HUES6 (cell line): ENCODE data around the gene MARVELD2.
A peak's percentile ranks its signal among the peaks of the same experiment; 100 is the strongest.
"Not testable (repeated sequence)": the region's sequence is repeated elsewhere in the genome, so short reads cannot be mapped to it uniquely, and the experiment has no call there.

Source experiments
- H3K27ac ChIP-seq: 2 replicates; pipeline ENCODE4 v1.7.0; 2013; ENCODE audit warnings: low read depth, mild to moderate bottlenecking, low read length, inconsistent platforms
- H3K27me3 ChIP-seq: 2 replicates; pipeline ENCODE4 v1.6.1; 2013; ENCODE audit warnings: low read length; ENCODE audit not compliant: control insufficient read depth, insufficient read depth
- H3K36me3 ChIP-seq: 2 replicates; pipeline ENCODE4 v1.6.1; 2013; ENCODE audit warnings: low read length; ENCODE audit not compliant: control insufficient read depth, insufficient read depth
- H3K4me1 ChIP-seq: 2 replicates; pipeline ENCODE4 v1.6.1; 2013; ENCODE audit warnings: low read length; ENCODE audit not compliant: control insufficient read depth, insufficient read depth
- H3K4me3 ChIP-seq: 2 replicates; pipeline ENCODE4 v1.5.1; 2013; ENCODE audit warnings: low read depth, low read length
- H3K9ac ChIP-seq: one replicate; pipeline ENCODE4 v1.6.1; 2013; ENCODE audit warnings: mild to moderate bottlenecking, low read length
- H3K9me3 ChIP-seq: 2 replicates; pipeline ENCODE4 v1.6.1; 2013; ENCODE audit warnings: low read depth, low read length; ENCODE audit not compliant: control insufficient read depth, insufficient read depth

Gene MARVELD2

DNA sequence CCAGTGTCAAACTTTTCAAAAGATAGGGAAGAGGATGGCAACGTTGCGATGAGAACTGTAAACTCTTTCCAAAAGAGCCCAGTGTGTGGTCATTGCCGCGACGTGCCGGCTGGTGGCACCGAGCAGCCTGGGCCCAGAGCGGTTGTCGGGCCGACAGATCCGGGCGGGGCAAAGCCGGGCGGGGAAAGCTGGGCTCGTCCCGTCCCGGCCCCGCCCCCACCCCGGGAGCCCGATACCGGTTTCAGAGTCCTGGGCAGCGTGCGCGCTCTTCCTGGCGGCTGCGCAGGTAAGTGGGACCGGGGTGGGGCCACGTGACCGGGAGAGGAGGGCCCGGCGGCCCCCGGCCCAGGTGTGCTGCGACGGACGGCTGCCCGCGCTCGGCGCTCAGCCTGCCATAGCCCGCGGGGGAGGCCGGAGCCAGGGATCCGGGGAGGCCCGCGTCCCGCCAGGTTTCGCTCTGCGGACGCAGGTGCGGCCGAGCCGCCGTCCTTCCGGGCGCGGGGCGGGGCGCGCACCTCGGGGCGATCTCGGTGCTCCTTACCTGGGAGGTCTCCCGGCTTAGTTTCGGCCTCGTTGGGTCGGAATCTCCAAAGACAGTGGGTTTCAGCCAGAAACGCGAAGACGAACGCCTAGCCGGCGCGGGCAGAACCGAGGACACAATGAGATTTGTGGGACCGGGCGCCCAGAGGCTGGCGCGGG, at the start of gene MARVELD2:
Gene MARVELD2 (plus strand): TSS at position 232 of the 699 bp plus-strand sequence. CDS start 4,270 bp downstream, outside the sequence.
- H3K9ac ChIP-seq: peak within 1 kb of the TSS; percentile 86
- H3K27me3 ChIP-seq: peaks cover 4% of the 10 kb centered on the region; the same call in 1 of the 2 replicates
- no peaks in the 10 kb centered on the region for H3K9me3 ChIP-seq
- H3K4me3 ChIP-seq: peak within 1 kb of the TSS; percentile 77
- peak within 1 kb of the TSS; percentile 86 for H3K27ac ChIP-seq
- H3K36me3 ChIP-seq: peaks cover 31% of the 10 kb centered on the region
- H3K4me1 ChIP-seq: peaks cover 10% of the 10 kb centered on the region; the same call in 1 of the 2 replicates

DNA sequence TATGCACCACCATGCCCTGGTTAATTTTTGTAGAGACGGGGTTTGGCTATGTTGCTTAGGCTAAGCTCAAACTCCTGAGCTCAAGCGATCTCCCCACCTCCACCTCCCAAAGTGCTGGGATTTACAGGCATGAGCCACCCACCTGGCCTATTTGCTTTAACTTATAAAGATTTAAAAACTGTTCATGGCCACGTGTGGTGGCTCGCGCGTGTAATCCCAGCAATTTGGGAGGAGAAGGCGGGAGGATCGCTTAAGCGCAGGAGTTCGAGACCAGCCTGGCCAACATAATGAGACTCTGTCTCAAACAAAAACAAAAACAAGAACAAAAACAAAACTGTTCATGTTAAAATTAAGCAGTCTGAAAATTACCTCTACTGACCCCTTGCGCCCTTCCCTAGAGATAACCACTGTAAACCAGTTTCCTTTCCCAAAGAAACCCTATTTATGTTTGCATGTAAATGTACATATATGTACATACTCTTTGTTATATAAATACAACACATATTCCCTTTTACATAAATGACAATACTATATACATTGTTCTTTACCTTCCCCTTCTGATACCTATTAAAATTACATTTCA, 47.1 kb upstream of the MARVELD2 start:
- Histone ChIP-seq H3K4me1 (peaks cover 6% of the 10 kb centered on the region), H3K4me3 (peak overlapping the region; percentile 87), H3K9me3 (no peaks in the 10 kb centered on the region), H3K36me3 (peaks cover 35% of the 10 kb centered on the region), H3K27ac (peak overlapping the region; percentile 97; the same call in 1 of the 2 replicates), H3K9ac (peak overlapping the region; percentile 99), H3K27me3 (no peaks in the 10 kb centered on the region)

- Histone ChIP-seq H3K9ac (peak overlapping the region; percentile 99), H3K4me1 (peaks cover 6% of the 10 kb centered on the region), H3K27me3 (no peaks in the 10 kb centered on the region), H3K36me3 (peaks cover 31% of the 10 kb centered on the region), H3K27ac (peak overlapping the region; percentile 97), H3K4me3 (peak overlapping the region; percentile 87), H3K9me3 (no peaks in the 10 kb centered on the region)
Measured at GRCh38 chr5:69368458-69369339, 46.2 kb upstream of the MARVELD2 start.

GRCh38 chr5:69369340-69370121, 45.4 kb upstream of the MARVELD2 start, which contains the start of the genes AK6, RAD17 and TAF9:
Gene AK6 (minus strand): TSS chr5:69369520. CDS start chr5:69369490, 30 bp downstream.
Gene RAD17 (plus strand): TSS chr5:69369818. CDS start chr5:69372209, 2,391 bp downstream.
Gene TAF9 (minus strand): TSS chr5:69369520. CDS start chr5:69365737, 3,783 bp downstream.
- peak within 1 kb of the TSS; percentile 87 for H3K4me3 ChIP-seq
- H3K9ac ChIP-seq: peak within 1 kb of the TSS; percentile 99
- peak within 1 kb of the TSS; percentile 97 for H3K27ac ChIP-seq
- peaks cover 6% of the 10 kb centered on the region for H3K4me1 ChIP-seq
- no peaks in the 10 kb centered on the region for H3K9me3 ChIP-seq
- peaks cover 36% of the 10 kb centered on the region for H3K36me3 ChIP-seq
- H3K27me3 ChIP-seq: no peaks in the 10 kb centered on the region

GRCh38 chr5:69370335-69370734, 44.6 kb upstream of the MARVELD2 start:
- not testable (repeated sequence) for H3K27ac ChIP-seq, H3K27me3 ChIP-seq, H3K9me3 ChIP-seq, H3K4me1 ChIP-seq
- H3K9ac ChIP-seq: peak overlapping the region; percentile 99
- H3K4me3 ChIP-seq: peak overlapping the region; percentile 87
- H3K36me3 ChIP-seq: peaks cover 35% of the 10 kb centered on the region

GRCh38 chr5:69372394-69372793, 42.5 kb upstream of the MARVELD2 start:
- Histone ChIP-seq H3K27ac (no peak overlapping the region), H3K36me3 (peaks cover 30% of the 10 kb centered on the region), H3K4me3 (no peak overlapping the region), H3K9me3 (no peaks in the 10 kb centered on the region), H3K9ac (no peak overlapping the region), H3K4me1 (peaks cover 6% of the 10 kb centered on the region), H3K27me3 (no peaks in the 10 kb centered on the region)

DNA sequence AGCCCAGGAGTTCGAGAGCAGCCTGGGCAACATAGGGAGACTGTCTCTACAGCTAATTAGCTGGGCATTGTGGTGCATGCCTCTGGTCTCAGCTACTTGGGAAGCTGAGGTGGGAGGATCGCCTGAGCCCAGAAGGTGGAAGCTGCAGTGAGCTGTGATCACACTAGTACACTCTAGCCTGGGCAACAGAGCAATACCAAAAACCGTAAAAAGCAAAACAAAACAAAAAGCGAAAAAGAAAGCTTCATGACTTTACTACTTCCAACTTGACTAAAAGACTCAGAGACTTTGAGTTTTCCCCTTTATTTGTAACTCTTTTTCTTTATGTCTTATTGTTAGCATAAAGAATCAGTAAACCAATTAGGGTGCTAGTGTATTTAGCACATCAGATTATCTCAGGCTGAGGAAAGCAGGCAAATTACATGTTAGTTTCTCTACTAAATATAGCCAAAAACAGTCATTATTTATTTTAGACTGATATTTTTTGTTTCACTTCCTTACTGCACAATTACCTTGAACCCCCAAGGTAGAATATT, 39.9 kb upstream of the MARVELD2 start:
- no peak overlapping the region for H3K27ac ChIP-seq
- no peaks in the 10 kb centered on the region for H3K9me3 ChIP-seq
- no peaks in the 10 kb centered on the region for H3K4me1 ChIP-seq
- H3K27me3 ChIP-seq: no peaks in the 10 kb centered on the region
- H3K36me3 ChIP-seq: peaks cover 48% of the 10 kb centered on the region
- H3K4me3 ChIP-seq: no peak overlapping the region
- no peak overlapping the region for H3K9ac ChIP-seq

GRCh38 chr5:69378376-69378775, 36.5 kb upstream of the MARVELD2 start:
- Histone ChIP-seq H3K36me3 (peaks cover 75% of the 10 kb centered on the region), H3K9ac (no peak overlapping the region), H3K27ac (no peak overlapping the region), H3K9me3 (no peaks in the 10 kb centered on the region), H3K4me1 (no peaks in the 10 kb centered on the region), H3K27me3 (no peaks in the 10 kb centered on the region), H3K4me3 (no peak overlapping the region)

GRCh38 chr5:69404659-69405330, 10.1 kb upstream of the MARVELD2 start:
- peaks cover 33% of the 10 kb centered on the region for H3K36me3 ChIP-seq
- no peak overlapping the region for H3K9ac ChIP-seq

More at GRCh38 chr5:69404659-69405330, 10.1 kb upstream of the MARVELD2 start:
- no peaks in the 10 kb centered on the region for H3K9me3 ChIP-seq
- no peak overlapping the region for H3K4me3 ChIP-seq
- H3K4me1 ChIP-seq: no peaks in the 10 kb centered on the region
- no peaks in the 10 kb centered on the region for H3K27me3 ChIP-seq
- no peak overlapping the region for H3K27ac ChIP-seq
